HCT116 (cell line): Measurements from ENCODE around the gene PNPO.

Experiments used
- CEBPB ChIP-seq: IDR thresholded peaks from 2 replicates; pipeline ENCODE4 v1.6.1; 2012; ENCODE audit warnings: low read depth
- CTCF ChIP-seq, 3 experiments: fragments of 200-600 bp in 1 of 3; sonication (generic) in 1 of 3; IDR thresholded peaks in 2 of 3; conservative IDR thresholded peaks in 1 of 3; 2 replicates each; pipeline ENCODE4 v1.5.1; 2012 to 2017; ENCODE audit warnings: low read depth in 2 of 3, low read length in 2 of 3, antibody characterized with exemption in 1 of 3, borderline replicate concordance in 1 of 3, control low read depth in 1 of 3, mild to moderate bottlenecking in 1 of 3, mixed read lengths in 1 of 3, mixed run types in 1 of 3, moderate library complexity in 1 of 3; ENCODE audit not compliant: insufficient read depth in 1 of 3
- JUND ChIP-seq: IDR thresholded peaks from 2 replicates; pipeline ENCODE4 v1.6.1; 2012
- POLR2A ChIP-seq: IDR thresholded peaks from 2 replicates; pipeline ENCODE4 v1.7.0; 2011; ENCODE audit warnings: borderline replicate concordance; ENCODE audit not compliant: insufficient read depth, insufficient read length; ENCODE audit errors: extremely low read depth
- POLR2AphosphoS5 ChIP-seq: IDR thresholded peaks from 2 replicates; pipeline ENCODE4 v1.6.1; 2011; ENCODE audit warnings: mild to moderate bottlenecking, low read depth, low read length, moderate library complexity
- RAD21 ChIP-seq: IDR thresholded peaks from 2 replicates; pipeline ENCODE4 v1.6.1; 2012; ENCODE audit warnings: low read depth, mild to moderate bottlenecking
- SIN3A ChIP-seq: IDR thresholded peaks from 2 replicates; pipeline ENCODE4 v1.6.1; 2012; ENCODE audit warnings: low read depth
- SP1 ChIP-seq: IDR thresholded peaks from 2 replicates; pipeline ENCODE4 v1.6.1; 2012; ENCODE audit warnings: low read depth
- YY1 ChIP-seq: IDR thresholded peaks from 2 replicates; pipeline ENCODE4 v1.6.1; 2011; ENCODE audit warnings: low read length, low read depth, moderate library complexity, mild to moderate bottlenecking; ENCODE audit not compliant: insufficient replicate concordance; ENCODE audit errors: extremely low read depth
- TF ChIP-seq, protein P1 (sequence below): IDR thresholded peaks from 2 replicates; pipeline ENCODE4 v1.6.1; 2012

DNA sequence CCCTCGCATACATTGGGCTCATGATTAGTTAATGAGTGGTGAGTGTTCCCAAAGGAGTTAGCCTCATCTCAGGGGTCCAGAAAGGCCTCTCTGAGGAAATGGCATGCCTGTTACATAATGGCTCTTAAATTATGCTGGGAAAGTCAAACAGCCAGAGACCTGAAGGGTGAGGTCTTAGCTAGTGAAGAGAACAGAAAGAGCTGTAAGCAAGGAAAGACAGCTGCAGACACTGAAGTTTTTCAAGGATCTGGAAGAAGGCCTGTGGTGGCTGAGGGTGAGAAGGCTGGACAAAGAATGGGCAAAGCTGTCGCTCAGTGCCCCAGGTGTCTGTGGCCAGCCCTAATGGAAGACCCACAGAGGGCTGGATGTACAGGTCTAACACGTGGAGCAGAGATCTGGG lies 34.9 kb upstream of the PNPO start:
- no peak for TF ChIP-seq CTCF (IDR thresholded peaks at IDR 0.05 in 2 of 3, conservative IDR thresholded peaks at IDR 0.05 in 1 of 3; ENCODE audit: borderline replicate concordance in 1 of 3, insufficient read depth in 1 of 3, low read depth in 2 of 3, low read length in 2 of 3)
- no peak for TF ChIP-seq POLR2AphosphoS5
- TF ChIP-seq SIN3A = no peak
- no peak for TF ChIP-seq SP1
- no peak for TF ChIP-seq JUND
- no peak for TF ChIP-seq YY1
- no peak for TF ChIP-seq RAD21
- TF ChIP-seq CEBPB = no peak
- TF ChIP-seq, protein P1, sequence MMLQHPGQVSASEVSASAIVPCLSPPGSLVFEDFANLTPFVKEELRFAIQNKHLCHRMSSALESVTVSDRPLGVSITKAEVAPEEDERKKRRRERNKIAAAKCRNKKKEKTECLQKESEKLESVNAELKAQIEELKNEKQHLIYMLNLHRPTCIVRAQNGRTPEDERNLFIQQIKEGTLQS = no peak
- TF ChIP-seq POLR2A = no peak
